GM12878 (cell line): ENCODE data around the gene CHAT. TPM values are rescaled to one million over a fixed set of nuclear protein-coding genes. Genes with fewer than 3 reads are reported as not detected.

Source experiments
- ATAC-seq: fragments of 200-7000 bp; cut with Tn5 transposase; 3 replicates; pipeline ENCODE4 v1.9.1; 2020; ENCODE audit warnings: mild to moderate bottlenecking, moderate library complexity
- BruUV-seq: library from RNA; stranded (reverse); fragments of 400-500 nt; replicated peaks from 2 replicates; lab custom pipeline; 2021; lab: Mats Ljungman, UMichigan
- CTCF ChIA-PET: fragments of 300-600 bp; sonication (Branson Sonifier 250); formaldehyde crosslinking; extraction: SDS; loops from one replicate; lab custom pipeline; 2021; ENCODE audit warnings: inconsistent platforms; lab: Yijun Ruan, JAX
- POLR2A ChIA-PET: fragments of 350-600 bp; formaldehyde crosslinking; extraction: SDS; loops from one replicate; lab custom pipeline; 2021; ENCODE audit warnings: inconsistent platforms; lab: Charles Lee
- RAD21 ChIA-PET: fragments of 300-600 bp; sonication (Branson Sonifier 250); formaldehyde crosslinking; loops from one replicate; lab custom pipeline; 2023; ENCODE audit warnings: antibody characterized with exemption; ENCODE audit not compliant: unreplicated experiment; lab: Charles Lee
- SMC1A ChIA-PET: fragments of 300-600 bp; sonication (Branson Sonifier 250); formaldehyde crosslinking; loops from one replicate; lab custom pipeline; 2023; ENCODE audit not compliant: unreplicated experiment, uncharacterized antibody; lab: Charles Lee
- DNase-seq: peaks from one replicate; pipeline ENCODE4 v3.0.0-alpha.2; 2011; ENCODE audit warnings: low read depth, low spot score
- FAIRE-seq: peaks from 3 replicates; lab custom pipeline; 2011; peaks lifted over from hg19 to GRCh38; lab: Jason Lieb, UNC
- H2AFZ ChIP-seq: 2 replicates; pipeline ENCODE4 v1.6.0; 2011; ENCODE audit warnings: low read depth, low read length, control low read depth; ENCODE audit not compliant: control insufficient read depth
- H3K27ac ChIP-seq: 2 replicates; pipeline ENCODE4 v1.5.1; 2011; ENCODE audit warnings: control low read depth; ENCODE audit not compliant: control insufficient read depth, insufficient read depth
- H3K27me3 ChIP-seq, 2 experiments: replicated peaks in 1 of 2; 2 replicates each; pipeline versions ENCODE4 v1.6.0 to v1.6.1; 2011; ENCODE audit warnings: low read length in 1 of 2; ENCODE audit not compliant: control insufficient read depth in 2 of 2, insufficient read depth in 2 of 2
- H3K36me3 ChIP-seq, 2 experiments: 2 replicates each; pipeline ENCODE4 v1.5.1; 2011; ENCODE audit warnings: low read length in 1 of 2; ENCODE audit not compliant: control insufficient read depth in 2 of 2, insufficient read depth in 2 of 2
- H3K4me1 ChIP-seq: 2 replicates; pipeline ENCODE4 v1.6.1; 2011; ENCODE audit warnings: mild to moderate bottlenecking, low read length, moderate library complexity, mixed read lengths; ENCODE audit not compliant: control insufficient read depth, insufficient read depth
- H3K4me2 ChIP-seq: 2 replicates; pipeline ENCODE4 v1.6.0; 2011; ENCODE audit warnings: control low read depth; ENCODE audit not compliant: control insufficient read depth, insufficient read depth
- H3K4me3 ChIP-seq: fragments of 200-600 bp; sonication (generic); 2 replicates; pipeline ENCODE4 v1.5.1; 2016
- H3K79me2 ChIP-seq: 2 replicates; pipeline ENCODE4 v1.6.0; 2011; ENCODE audit warnings: low read length; ENCODE audit not compliant: control insufficient read depth, insufficient read depth
- H3K9ac ChIP-seq: 2 replicates; pipeline ENCODE4 v1.8.0; 2011; ENCODE audit warnings: low read length, control low read depth, mixed read lengths; ENCODE audit not compliant: control insufficient read depth, insufficient read depth
- H3K9me3 ChIP-seq: replicated peaks from 3 replicates; pipeline ENCODE4 v1.5.1; 2011; ENCODE audit warnings: mild to moderate bottlenecking, low read length; ENCODE audit not compliant: control insufficient read depth, insufficient read depth
- H4K20me1 ChIP-seq: 2 replicates; pipeline ENCODE4 v1.6.0; 2011; ENCODE audit not compliant: control insufficient read depth, insufficient read depth
- DPF2 ChIP-seq: fragments of 450-650 bp; IDR thresholded peaks from 2 replicates; pipeline ENCODE4 v1.6.1; 2017; ENCODE audit warnings: mild to moderate bottlenecking
- ETV6 ChIP-seq, 2 experiments: fragments of 450-650 bp in 1 of 2; IDR thresholded peaks in 1 of 2; conservative IDR thresholded peaks in 1 of 2; 2 replicates each; pipeline ENCODE4 v1.6.1; 2014; ENCODE audit warnings: antibody characterized with exemption in 1 of 2, borderline replicate concordance in 1 of 2, low read depth in 1 of 2, mild to moderate bottlenecking in 1 of 2, moderate library complexity in 1 of 2
- FOXK2 ChIP-seq: fragments of 450-650 bp; IDR thresholded peaks from 2 replicates; pipeline ENCODE4 v1.6.1; 2017; ENCODE audit warnings: mild to moderate bottlenecking, moderate library complexity
- HDAC6 ChIP-seq: fragments of 200-600 bp; sonication (generic); IDR thresholded peaks from one replicate; pipeline ENCODE4 v1.8.0; 2017; ENCODE audit warnings: antibody characterized with exemption; ENCODE audit not compliant: unreplicated experiment
- IKZF1 ChIP-seq: fragments of 450-650 bp; conservative IDR thresholded peaks from 2 replicates; pipeline ENCODE4 v1.6.1; 2017; ENCODE audit warnings: antibody characterized with exemption, mild to moderate bottlenecking
- RAD51 ChIP-seq: fragments of 450-650 bp; IDR thresholded peaks from 2 replicates; pipeline ENCODE4 v1.6.1; 2016; ENCODE audit warnings: moderate library complexity, mild to moderate bottlenecking, inconsistent platforms
- RBBP5 ChIP-seq: fragments of 200-600 bp; sonication (generic); conservative IDR thresholded peaks from 2 replicates; pipeline ENCODE4 v1.6.1; 2016
- STAT3 ChIP-seq: IDR thresholded peaks from 2 replicates; pipeline ENCODE4 v1.6.1; 2011; ENCODE audit warnings: low read depth, low read length, improper control_type of control experiment
- SUPT20H ChIP-seq: IDR thresholded peaks from 2 replicates; pipeline ENCODE4 v1.6.1; 2011; ENCODE audit warnings: low read depth, mild to moderate bottlenecking, low read length, moderate library complexity, borderline replicate concordance; ENCODE audit not compliant: control insufficient read depth
- TARDBP ChIP-seq: IDR thresholded peaks from 2 replicates; pipeline ENCODE4 v1.6.1; 2016; ENCODE audit warnings: borderline replicate concordance
- ZNF24 ChIP-seq: fragments of 450-650 bp; IDR thresholded peaks from 2 replicates; pipeline ENCODE4 v1.6.1; 2017; ENCODE audit warnings: antibody characterized with exemption, mild to moderate bottlenecking
- ZNF384 ChIP-seq: IDR thresholded peaks from 2 replicates; pipeline ENCODE4 v1.6.1; 2012; ENCODE audit warnings: low read depth, mild to moderate bottlenecking, low read length, improper control_type of control experiment, borderline replicate concordance
- whole genome bisulfite sequencing: methylation state at CpG from one replicate; pipeline ENCODE4 v1.1.6; 2016; ENCODE audit warnings: low lambda C conversion rate; ENCODE audit not compliant: insufficient replicate concordance, insufficient coverage; ENCODE audit errors: missing lambda C conversion rate; 5-methylcytosine and 5-hydroxymethylcytosine counted together
- in situ Hi-C: fragments of 300-500 bp; cut with MboI; formaldehyde crosslinking; loops from 9 replicates; pipeline ENCODE4 v1.14.3; 2018; ENCODE audit warnings: mixed read lengths
- intact Hi-C: fragments of 100-400 bp; cut with micrococcal nuclease; formaldehyde crosslinking; loops from one replicate; pipeline ENCODE4 v1.14.2; 2022; ENCODE audit not compliant: unreplicated experiment
- polyA plus RNA-seq, 11 experiments: library from polyadenylated mRNA; depleted of rRNA in 4 of 11; unstranded in 6 of 11; stranded (reverse) in 5 of 11; fragments of >200 nt; fragmentation: Nextera tagmentation in 4 of 11; fragmentation: Illumina TruSeq in 1 of 11; extraction: Ambion mirVana in 4 of 11; extraction: Trizol in 1 of 11; gene quantifications; 1 replicate in 1 of 11; 2 replicates in 10 of 11; pipeline versions ENCODE4 v1.2.1 to v1.2.3, GENCODE V29; 2011 to 2016; ENCODE audit warnings: inconsistent platforms in 2 of 11, missing spikeins in 2 of 11, low read depth in 1 of 11
- total RNA-seq, 4 experiments: library from RNA; depleted of rRNA in 3 of 4; stranded (reverse); fragments of >200 nt in 3 of 4; fragmentation: Illumina TruSeq in 1 of 4; extraction: Trizol in 1 of 4; gene quantifications; 2 replicates each; pipeline versions ENCODE4 v1.2.1 to v1.2.3, GENCODE V29; 2013 to 2021
- TF ChIP-seq, protein P1 (sequence below): fragments of 450-650 bp; IDR thresholded peaks from 2 replicates; pipeline ENCODE4 v1.6.1; 2014; ENCODE audit warnings: mild to moderate bottlenecking
- TF ChIP-seq, protein P2 (sequence below): IDR thresholded peaks from 2 replicates; pipeline ENCODE4 v1.6.1; 2012; ENCODE audit warnings: low read depth, low read length, improper control_type of control experiment
- TF ChIP-seq, protein P3 (sequence below): IDR thresholded peaks from 2 replicates; pipeline ENCODE4 v1.6.1; 2011; ENCODE audit warnings: low read depth, mild to moderate bottlenecking, low read length, moderate library complexity, borderline replicate concordance; ENCODE audit errors: extremely low read depth
- TF ChIP-seq, protein P4 (sequence below): fragments of 450-650 bp; IDR thresholded peaks from 2 replicates; pipeline ENCODE4 v1.6.1; 2016; ENCODE audit warnings: mild to moderate bottlenecking, moderate library complexity, borderline replicate concordance

The CHAT gene
- total and polyA plus RNA-seq, 10 of the 15 experiments (the other 5 are each of a cell fraction or from before 2014, with no cell fraction given): not detected

DNA sequence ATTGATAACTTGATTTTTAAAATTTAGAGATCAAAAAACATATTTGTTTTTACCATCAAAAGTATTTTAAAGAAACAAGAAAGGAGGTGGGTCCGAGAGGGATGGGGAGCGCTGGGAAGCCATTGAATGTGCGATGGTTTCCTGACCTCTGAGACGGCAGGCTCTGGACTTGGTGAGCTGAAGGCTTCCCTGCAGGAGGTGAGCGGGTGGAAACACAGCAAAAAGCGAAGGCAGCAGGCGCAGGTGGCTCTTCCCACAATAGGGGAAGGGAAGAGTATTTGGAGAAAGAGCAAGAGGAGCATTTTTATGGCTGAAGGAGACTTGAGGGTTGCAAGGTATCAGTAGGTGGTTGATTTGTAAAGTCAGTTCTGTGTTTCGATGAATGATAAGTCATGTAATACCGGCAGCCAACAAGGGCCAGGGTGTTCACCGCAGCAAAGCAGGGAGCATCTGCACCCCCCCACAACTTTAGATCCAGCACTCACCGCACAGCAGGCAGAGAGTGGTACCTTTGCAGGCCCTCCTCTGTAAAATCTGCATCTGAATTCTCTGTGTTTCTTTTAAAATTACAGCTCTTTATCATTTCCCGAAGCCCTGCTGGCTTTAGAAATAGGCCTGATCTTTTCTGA lies 76.2 kb downstream of the CHAT start:
- H3K9me3 ChIP-seq: no peaks in the 10 kb centered on the region; the same call in 2 of the 3 replicates
- no peak overlapping the region for H3K27ac ChIP-seq
- H3K4me3 ChIP-seq: no peak overlapping the region
- FAIRE-seq: no peak
- no peak overlapping the region for H2AFZ ChIP-seq
- 28% methylated on average over 12 of the region's 12 CpGs for WGBS
- no peaks in the 10 kb centered on the region for H4K20me1 ChIP-seq
- no peaks in the 10 kb centered on the region for H3K79me2 ChIP-seq
- ChIA-PET SMC1A (no interaction called here), POLR2A (no interaction called here), CTCF (no interaction called here), RAD21 (no interaction called here)
- intact Hi-C loops (no loop called here), in situ Hi-C loops (no loop called here)
- no peak overlapping the region for H3K9ac ChIP-seq
- H3K4me1 ChIP-seq: no peaks in the 10 kb centered on the region
- H3K27me3 ChIP-seq: peaks cover 10 to 13% of the 10 kb centered on the region in 2 experiments; a peak in 3 of 4 replicates
- no peak for DNase-seq
- no peaks in the 10 kb centered on the region for H3K36me3 ChIP-seq
- H3K4me2 ChIP-seq: no peak overlapping the region
- BruUV-seq: no TSS peak
- no peak for ATAC-seq
- TF ChIP-seq STAT3: no peak
- no peak for TF ChIP-seq RAD51
- no peak for TF ChIP-seq SUPT20H
- TF ChIP-seq, protein P1, sequence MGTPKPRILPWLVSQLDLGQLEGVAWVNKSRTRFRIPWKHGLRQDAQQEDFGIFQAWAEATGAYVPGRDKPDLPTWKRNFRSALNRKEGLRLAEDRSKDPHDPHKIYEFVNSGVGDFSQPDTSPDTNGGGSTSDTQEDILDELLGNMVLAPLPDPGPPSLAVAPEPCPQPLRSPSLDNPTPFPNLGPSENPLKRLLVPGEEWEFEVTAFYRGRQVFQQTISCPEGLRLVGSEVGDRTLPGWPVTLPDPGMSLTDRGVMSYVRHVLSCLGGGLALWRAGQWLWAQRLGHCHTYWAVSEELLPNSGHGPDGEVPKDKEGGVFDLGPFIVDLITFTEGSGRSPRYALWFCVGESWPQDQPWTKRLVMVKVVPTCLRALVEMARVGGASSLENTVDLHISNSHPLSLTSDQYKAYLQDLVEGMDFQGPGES: no peak
- no peak for TF ChIP-seq DPF2
- TF ChIP-seq IKZF1: no peak
- TF ChIP-seq RBBP5: no peak
- TF ChIP-seq HDAC6: no peak
- no peak for TF ChIP-seq ETV6 (conservative IDR thresholded peaks at IDR 0.05 in 1 of 2, IDR thresholded peaks at IDR 0.05 in 1 of 2; ENCODE audit: borderline replicate concordance in 1 of 2, low read depth in 1 of 2)
- no peak for TF ChIP-seq ZNF24
- TF ChIP-seq, protein P2, sequence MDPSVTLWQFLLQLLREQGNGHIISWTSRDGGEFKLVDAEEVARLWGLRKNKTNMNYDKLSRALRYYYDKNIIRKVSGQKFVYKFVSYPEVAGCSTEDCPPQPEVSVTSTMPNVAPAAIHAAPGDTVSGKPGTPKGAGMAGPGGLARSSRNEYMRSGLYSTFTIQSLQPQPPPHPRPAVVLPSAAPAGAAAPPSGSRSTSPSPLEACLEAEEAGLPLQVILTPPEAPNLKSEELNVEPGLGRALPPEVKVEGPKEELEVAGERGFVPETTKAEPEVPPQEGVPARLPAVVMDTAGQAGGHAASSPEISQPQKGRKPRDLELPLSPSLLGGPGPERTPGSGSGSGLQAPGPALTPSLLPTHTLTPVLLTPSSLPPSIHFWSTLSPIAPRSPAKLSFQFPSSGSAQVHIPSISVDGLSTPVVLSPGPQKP: no peak
- no peak for TF ChIP-seq ZNF384
- TF ChIP-seq, protein P3, sequence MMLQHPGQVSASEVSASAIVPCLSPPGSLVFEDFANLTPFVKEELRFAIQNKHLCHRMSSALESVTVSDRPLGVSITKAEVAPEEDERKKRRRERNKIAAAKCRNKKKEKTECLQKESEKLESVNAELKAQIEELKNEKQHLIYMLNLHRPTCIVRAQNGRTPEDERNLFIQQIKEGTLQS: no peak
- no peak for TF ChIP-seq FOXK2
- TF ChIP-seq, protein P4, sequence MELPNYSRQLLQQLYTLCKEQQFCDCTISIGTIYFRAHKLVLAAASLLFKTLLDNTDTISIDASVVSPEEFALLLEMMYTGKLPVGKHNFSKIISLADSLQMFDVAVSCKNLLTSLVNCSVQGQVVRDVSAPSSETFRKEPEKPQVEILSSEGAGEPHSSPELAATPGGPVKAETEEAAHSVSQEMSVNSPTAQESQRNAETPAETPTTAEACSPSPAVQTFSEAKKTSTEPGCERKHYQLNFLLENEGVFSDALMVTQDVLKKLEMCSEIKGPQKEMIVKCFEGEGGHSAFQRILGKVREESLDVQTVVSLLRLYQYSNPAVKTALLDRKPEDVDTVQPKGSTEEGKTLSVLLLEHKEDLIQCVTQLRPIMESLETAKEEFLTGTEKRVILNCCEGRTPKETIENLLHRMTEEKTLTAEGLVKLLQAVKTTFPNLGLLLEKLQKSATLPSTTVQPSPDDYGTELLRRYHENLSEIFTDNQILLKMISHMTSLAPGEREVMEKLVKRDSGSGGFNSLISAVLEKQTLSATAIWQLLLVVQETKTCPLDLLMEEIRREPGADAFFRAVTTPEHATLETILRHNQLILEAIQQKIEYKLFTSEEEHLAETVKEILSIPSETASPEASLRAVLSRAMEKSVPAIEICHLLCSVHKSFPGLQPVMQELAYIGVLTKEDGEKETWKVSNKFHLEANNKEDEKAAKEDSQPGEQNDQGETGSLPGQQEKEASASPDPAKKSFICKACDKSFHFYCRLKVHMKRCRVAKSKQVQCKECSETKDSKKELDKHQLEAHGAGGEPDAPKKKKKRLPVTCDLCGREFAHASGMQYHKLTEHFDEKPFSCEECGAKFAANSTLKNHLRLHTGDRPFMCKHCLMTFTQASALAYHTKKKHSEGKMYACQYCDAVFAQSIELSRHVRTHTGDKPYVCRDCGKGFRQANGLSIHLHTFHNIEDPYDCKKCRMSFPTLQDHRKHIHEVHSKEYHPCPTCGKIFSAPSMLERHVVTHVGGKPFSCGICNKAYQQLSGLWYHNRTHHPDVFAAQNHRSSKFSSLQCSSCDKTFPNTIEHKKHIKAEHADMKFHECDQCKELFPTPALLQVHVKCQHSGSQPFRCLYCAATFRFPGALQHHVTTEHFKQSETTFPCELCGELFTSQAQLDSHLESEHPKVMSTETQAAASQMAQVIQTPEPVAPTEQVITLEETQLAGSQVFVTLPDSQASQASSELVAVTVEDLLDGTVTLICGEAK: no peak
- TF ChIP-seq TARDBP: no peak
